HG02938 (cell line): Measurements from ENCODE around the gene CALR3.
"Not testable (repeated sequence)": the region's sequence is repeated elsewhere in the genome, so short reads cannot be mapped to it uniquely, and the experiment has no call there.

ENCODE experiments used
- ATAC-seq: cut with Tn5 transposase; IDR thresholded peaks from one replicate; pipeline ENCODE4 v1.9.1; 2021; ENCODE audit warnings: mild to moderate bottlenecking, moderate library complexity; ENCODE audit not compliant: unreplicated experiment

CALR3 gene, protein sequence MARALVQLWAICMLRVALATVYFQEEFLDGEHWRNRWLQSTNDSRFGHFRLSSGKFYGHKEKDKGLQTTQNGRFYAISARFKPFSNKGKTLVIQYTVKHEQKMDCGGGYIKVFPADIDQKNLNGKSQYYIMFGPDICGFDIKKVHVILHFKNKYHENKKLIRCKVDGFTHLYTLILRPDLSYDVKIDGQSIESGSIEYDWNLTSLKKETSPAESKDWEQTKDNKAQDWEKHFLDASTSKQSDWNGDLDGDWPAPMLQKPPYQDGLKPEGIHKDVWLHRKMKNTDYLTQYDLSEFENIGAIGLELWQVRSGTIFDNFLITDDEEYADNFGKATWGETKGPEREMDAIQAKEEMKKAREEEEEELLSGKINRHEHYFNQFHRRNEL

DNA sequence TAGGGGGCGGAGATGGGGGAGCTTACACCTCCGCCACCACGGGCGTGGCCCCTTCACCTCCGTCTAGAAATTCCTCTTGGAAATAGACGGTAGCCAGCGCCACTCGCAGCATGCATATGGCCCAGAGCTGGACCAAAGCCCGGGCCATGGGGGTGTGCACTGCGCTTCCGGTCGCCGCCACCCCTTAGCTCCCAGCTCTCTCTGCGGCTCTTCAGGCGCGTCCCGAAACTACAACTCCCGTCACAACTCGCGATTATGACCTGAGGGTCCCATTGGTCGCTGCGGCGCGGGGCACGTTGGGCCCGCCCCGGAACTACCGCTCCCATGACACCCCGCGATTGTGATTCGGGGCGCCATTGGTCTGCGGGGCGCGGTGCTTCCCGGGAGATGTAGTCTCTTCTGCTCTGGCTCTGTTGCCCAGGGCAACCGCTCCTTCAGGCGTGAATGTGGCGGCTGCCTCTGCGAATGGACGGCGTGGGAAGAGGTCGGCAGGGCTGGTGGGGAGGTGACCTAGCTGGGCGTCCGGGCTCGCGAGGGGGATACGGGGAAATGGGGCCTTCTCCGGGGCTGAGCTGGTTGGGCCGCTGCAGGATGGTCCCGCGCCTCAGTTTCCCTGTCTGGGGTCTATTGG lies at the start of gene CALR3, which contains the start of gene C19orf44:
TSS of gene CALR3 (minus strand) at position 186 of the 631 bp plus-strand sequence. CDS start at position 148, 38 bp downstream.
TSS of gene C19orf44 (plus strand) at position 413 of the 631 bp plus-strand sequence. CDS start 4,399 bp downstream, outside the sequence.
- ATAC-seq: peak; percentile 99

DNA sequence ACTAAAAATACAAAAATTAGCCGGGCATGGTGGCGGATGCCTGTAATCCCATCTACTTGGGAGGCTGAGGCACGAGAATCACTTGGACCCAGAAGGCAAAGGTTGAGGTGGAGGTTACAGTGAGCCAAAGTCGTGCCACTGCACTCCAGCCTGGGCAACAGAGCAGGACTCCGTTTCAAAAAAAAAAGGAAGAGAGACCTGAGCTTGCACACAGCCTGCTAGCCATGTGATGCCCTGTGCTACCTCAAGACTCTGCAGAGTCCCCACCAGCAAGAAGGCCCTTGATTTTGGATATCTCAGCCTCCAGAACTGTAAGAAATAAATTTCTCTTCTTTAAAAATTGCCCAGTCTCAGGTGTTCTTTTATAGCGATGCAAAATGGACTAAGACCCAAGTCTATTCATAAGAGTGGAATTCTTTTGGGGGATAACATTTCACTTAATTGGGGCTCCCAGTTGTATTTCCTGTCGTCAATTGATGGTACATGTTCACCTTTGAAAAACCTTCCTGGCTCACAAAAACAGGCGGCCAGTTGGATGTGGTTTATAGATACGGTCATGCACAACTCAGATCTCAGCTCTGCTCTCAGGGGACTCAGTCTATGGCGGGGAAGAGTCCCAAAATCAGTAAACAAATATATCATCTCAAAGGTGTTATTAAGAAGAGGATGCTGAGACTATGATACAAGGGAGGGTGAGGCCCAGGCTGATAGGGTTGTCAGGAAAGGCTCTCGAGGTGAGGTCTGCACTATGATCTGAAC lies 48.7 kb upstream of the CALR3 start:
- ATAC-seq: no peak

DNA sequence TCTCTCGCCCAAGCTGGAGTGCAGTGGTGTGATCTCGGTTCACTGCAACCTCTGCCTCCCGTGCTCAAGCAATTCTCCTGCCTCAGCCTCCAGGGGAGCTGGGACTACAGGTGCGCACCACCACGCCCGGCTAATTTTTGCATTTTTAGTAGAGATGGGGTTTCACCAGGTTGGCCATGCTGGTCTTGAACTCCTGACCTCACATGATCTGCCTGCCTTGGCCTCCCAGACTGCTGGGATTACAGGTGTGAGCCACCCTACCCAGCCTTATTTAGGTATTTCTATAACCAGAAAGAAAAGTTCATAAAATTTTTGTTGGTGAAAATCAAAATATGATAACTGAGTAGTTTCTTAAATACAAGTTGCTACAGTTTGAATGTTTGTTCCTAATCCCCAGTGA lies 47.8 kb upstream of the CALR3 start:
- not testable (repeated sequence) for ATAC-seq

DNA sequence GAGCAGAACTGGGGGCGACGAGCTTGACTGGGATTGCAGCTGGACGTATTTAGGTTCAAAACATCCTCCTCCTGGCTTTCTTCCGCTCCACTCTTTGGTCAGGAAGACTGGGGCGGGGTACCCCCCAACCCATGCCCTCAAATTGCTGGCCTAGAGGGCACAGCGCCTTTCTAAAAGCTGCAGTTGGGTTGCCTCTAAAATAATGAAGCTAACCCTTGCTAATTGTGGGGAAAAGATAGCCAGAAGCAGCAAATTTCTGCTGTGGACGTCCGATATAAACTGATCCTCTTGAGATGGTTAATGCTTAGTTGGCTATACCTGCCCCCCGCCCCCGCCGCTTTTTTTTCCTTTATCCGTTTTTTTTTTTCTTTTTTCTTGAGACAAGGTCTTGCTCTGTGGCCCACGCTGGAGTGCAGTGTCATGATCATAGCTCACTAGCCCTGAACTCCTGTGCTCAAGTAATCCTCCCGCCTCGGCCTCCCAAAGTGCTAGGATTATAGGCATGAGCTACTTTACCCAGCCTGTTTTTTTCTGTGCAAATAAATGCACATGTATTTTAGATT lies 47.0 kb upstream of the CALR3 start:
- no peak for ATAC-seq

DNA sequence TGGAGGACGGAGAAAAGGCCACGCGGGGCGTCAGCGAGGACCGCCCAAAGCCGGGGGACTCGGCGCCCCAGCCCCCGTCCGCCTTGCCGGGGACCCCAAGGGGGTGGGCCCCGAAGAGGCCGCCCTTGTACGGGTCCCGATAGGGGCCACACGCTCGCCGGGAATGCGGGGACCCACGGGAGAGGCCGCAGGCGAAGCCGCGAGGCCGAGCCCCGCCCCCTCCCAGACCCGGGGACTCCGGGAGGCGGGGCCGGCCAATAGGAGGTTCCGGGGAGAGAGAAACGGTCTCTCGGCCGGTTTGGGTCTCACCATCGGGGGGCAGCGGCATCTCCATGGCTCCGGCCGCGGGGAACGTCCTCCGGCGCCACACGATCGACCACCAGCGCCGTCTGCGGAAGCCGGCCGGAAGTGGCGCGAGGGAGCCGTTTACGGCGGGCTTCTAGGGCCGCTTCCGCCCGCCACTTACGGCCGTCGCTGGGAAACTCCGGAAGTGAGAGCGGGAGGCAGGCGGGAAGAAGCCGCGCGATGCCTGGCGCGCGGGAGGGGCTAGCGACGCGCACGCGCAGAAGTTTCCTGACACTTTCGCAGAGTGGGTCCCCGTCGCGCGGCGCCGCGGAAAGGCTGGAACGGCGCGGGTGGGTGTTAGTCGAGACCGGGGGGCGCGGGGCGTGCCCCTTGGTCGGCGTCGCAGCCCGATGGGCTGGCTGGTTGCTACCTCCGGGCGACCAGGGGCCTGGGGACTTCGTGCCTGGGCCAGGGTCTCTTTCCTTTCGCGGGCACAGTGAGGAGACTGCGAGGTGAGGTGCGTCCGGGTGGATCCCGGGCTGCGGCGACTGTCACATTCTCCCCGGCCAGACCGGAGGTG lies 46.3 kb upstream of the CALR3 start, which contains the start of gene CHERP:
TSS of gene CHERP (minus strand) at position 393 of the 865 bp plus-strand sequence. CDS start at position 334, 59 bp downstream.
- ATAC-seq: peak; percentile 53

DNA sequence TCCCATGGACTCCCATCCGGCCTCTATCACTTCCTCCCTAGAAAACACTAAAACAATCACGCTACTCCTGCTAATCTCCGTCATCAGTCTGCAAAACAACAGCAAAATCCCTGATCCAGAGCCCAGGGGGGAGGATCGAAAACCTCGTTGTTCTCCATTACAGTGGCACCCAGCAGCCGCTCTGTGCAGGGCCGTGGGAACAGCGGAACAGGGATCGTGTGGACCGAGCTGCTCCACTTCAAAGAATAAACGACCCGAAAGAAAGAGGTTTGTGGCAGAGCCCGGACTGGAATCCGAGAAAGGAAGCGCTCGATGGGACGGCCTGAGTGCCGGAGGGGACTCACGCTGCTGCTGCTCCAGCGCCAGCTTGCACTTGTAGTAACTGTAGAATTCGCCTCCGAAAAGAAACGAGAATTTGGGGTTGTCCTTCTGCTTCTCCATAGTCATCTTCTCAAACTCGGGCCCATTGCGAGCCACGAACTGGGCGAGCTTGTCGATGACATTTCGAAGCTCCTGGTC lies 45.6 kb upstream of the CALR3 start:
- ATAC-seq: no peak

DNA sequence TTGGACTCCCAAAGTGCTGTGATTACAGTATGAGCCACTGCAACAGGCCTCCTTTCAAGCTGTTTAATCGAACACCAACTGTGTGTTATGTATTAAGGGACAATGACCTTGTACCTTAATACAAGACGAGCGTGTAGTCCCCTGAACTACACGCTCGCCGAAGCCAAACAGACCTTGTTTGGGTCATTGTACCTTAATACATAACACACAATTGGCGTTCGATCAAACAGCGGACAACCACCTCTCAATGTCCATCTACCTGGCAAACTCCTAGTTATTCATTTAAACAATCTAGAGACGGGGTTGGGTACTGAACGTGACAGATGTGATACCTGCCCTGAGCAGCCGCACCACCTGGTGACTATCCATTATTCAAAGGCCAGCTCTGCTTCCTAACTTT lies 45.0 kb upstream of the CALR3 start:
- no peak for ATAC-seq

DNA sequence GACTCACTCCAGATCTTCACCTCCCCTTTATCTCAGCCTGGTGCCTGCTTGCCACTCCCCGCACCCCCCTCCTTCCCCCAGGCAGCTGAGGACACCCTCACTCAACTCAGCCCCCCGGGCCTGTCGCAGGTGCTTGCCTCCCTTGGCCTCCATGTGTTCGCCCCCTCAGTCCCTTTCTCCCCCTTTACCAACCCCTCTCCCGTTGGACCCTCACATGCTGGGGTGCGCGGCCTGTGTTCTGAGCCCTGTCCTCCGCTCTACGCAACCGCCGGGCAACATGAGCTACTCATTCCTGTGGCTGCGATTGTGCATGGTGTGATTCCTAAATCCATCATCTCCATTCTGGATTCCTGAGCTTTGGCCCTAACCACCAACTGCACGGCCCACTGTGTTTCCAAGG lies 41.1 kb upstream of the CALR3 start:
- no peak for ATAC-seq

DNA sequence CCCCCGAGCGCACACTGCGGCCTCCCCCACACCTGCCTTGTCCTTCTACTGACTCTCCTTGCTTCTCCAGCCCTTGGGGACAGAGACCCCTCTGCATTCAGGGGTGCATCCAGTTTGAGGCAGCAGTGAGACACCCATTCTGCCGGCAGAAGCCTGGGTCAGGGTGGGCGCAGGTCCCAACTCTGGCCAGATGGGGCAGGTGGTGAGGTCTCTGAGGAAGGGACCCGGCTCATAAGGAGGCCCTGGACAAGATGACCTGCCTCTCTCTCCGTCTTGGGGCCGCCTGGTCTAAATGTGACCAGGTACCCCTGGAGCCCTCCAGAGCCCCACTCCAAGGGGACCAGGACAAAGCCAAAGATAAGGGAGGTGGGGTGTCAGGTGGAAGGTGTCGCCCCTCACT lies 40.2 kb upstream of the CALR3 start:
- ATAC-seq: no peak

DNA sequence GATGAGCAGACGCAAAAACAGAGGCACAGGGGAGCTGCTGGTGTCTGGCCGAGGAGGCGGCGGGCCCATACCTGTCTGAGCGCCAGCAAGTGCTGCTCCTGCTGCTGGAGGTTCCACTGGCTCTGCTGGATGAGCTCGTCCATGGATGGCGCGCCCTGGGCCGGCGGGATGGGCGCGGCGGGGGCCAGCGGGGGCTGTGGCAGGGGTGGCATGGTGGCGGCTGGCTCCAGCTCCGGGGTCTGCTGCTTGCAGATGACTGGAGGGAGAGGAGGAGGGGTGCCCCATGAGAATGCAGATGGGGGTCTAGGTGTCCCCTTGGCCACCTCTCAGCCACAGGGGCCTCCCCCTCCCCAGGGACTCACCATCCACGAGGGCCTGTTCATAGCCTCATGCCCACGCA lies 39.4 kb upstream of the CALR3 start:
- no peak for ATAC-seq

DNA sequence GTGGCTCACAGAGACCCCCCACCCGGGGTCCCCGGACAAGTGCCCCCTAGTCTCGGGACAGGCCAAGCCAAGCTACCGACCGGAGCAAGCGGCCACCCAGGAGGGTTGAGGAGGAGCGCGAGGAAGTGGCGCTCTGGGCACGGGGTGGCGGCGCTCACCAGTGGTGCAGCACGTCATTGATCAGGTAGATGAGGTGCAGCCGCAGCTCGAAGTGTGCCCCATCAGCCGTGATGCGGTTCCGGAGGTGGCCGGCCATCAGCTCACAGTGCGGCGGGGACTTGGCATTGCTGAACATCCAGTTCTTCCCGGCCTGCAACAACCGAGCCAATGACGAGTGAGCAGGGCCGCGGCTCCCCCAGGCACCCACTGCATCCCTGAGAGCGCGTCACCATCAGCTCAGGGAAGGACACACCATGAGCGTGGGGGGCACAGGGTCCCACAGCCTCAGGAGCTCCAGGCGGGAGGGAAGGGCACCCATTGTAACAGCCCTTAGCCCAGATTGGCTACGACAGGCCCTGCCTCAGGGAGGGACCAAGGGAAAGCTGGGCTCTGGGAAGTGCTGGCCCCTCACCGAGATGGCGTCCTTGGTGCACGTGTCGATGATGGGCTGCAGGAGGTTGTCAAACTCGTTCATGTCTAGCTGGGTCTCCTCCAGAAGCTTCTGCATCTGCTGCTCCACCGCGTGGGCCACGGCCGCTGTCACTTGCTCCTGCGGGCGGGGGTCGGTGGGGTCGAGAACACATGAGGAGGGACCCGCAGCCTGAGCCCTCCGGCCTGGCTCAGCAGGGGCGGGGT lies 36.7 kb upstream of the CALR3 start:
- ATAC-seq: no peak

DNA sequence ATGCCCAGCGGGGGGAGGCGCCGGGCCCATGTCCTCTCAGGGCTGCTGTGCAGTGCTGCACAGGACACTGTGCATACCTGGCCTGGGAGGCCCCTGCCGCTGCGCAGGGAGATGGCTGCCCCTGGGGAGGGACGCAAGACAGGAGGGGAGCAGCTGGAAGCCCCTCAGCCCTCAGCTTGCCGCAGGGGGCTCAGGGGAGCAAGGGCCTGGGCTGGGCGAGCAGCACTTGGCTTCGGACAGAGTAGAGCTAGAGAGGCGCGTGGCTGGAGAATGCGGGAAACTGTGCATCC lies 35.4 kb upstream of the CALR3 start:
- no peak for ATAC-seq

DNA sequence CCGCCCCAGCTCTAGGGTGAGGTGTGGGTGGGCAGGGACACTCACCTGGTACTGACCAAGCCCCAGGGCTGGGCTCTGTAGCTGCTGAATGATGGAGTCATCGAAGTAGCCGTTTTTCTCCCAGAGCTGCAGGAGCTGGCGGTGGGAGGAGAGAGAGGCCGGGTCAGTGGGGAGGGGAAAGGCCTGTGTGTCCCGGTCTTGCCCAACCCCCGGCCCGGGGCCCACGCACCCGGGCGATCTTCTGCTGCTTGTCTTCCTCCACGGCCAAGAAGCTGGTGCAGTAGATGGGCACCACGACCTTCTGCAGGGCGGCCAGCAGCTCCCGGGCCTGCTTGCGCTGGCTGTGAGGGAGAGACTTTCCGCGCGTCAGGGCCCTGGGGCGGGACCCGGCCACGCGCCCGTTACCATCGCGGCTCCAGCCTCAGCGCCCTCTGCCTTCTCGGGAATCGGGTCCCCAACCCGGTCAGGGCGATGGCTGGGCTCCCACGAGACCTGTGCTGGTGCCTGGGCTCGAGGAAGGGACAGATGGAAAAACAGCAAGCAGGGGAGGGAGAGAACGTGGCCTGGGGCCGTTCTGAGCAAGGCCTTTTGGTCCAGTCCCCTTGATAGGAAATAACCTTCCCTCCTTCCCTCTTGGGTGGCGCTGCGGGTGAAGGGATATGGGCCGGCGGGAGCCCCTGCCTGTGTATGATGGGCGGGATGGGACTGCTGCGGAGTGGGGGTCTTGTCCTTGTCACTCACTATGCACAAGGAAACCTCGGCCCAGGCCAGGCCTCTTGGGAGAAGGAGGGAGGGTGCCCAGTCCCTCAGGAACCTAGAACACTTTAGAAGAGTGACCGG lies 34.8 kb upstream of the CALR3 start:
- no peak for ATAC-seq

DNA sequence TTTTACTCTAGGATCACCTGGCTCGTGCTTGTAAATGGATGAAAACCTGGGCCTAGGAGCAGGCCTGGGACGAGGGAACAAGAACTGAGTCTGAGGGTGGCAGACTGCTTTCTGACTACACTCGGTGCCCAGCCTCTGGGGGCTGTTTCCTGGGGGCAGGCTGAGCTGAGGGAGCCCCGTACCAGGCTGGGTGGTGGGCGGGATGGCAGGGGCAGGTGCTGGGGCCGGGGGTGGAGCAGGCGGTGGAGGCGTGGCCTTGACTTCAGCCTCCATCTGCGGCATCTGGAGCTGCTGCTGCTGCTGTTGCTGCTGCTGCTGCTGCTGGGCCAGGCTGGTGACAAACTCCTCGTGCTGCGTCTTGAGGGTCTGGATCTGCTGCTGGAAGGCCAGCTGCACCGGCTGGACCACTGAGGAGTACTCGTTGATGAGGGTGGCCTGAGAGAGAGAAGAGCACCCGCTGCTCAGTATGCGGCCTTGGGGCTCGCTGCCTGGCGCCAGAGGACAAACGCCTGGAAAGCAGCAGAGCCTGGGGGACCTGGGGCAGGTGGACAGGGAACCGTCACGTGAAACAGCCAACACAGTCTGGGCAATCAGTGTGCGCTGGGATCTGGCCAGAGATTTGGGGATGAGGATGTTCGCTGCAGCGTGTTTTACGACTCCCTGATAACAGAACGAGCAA lies 33.6 kb upstream of the CALR3 start:
- no peak for ATAC-seq

DNA sequence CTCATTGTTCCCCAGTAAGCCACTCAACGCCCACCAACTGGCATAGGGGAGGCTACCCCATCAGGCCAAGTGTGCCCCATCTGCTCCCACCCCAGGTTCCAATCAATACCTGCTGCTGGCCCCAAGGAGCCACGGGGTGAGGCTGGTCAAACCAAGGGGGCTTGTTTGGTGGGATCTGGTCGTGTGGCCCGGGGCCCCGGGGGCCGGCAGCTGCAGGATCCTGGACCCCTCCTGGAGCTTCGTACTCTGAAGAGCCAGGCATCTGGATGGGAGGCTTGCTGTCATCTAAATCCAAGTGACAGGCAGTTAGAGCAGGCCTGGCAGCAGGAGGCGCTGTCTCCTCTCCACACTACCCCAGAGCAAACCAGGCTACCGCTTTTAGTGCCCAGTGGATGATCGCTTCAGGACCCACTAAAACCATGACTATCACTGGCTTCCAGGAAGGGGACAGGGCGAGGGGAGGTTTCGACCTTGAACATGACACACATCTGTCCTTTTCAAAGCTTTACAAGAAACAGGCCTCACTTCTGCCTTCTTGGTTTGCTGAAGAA lies 32.1 kb upstream of the CALR3 start:
- no peak for ATAC-seq

DNA sequence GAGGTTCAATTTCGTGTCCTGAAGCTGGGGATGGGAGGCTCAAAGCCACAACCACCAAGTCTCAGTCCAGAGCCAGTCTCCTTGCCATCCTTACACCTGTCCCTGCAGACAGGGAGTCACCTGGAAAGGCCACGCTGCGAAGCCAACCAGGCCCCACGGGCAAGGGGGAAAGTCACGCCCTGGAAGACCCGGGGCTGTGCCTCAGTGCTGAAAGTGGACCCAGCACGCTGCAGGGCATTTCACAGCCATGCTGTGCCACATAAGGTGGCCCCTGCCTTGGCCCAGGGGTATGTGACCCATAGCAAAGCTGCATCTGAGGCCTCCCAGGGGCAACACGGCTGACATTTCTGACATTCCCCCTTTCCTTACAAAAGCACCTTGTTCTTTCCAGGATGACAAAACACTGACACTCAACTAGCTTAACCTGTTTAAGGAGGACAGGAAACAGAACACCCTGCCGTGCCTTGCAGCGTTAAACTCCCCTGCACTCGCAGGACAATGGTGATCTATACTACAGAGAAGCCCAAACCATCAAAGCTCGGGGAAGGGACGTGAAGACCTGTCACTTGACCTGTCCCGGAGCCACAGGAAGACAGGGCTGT lies 31.5 kb upstream of the CALR3 start:
- ATAC-seq: no peak

DNA sequence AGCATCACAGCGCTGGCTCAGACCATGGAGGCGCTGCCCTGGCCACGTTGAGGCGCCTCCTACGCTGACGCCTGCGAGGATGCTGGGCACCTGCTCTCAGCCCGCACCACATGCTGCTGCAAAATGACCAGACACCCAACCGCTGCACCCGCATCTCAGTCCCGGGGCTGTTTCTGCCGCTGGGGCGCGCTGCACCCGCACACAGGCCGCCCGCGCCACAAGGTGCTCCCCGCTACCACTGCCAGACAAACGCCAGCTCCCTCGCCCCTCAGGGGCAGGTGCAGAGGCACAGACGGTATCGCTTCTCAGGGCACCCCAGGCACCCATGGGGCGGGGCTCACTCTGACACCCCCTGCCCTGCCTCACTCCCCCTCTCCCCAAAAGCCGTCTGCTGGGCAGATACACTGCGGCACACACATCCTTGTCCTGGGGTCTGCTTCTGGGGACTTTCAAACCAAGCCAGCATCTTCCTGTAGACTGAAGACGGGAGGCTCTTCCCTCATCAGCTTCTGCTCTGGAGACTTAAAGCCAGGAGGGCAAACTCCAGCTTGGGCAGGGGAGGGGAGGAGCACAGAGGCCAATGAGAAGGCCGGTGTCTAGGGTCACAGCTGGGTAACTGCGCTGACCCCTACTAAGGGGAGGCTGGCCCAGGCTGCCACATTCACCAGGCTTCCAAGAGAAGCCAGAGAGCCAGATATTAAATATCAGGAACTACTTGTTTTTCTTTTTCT lies 29.9 kb upstream of the CALR3 start:
- ATAC-seq: no peak
